ENCODE data around the gene RAP1B. TPM values are rescaled to one million over a fixed set of nuclear protein-coding genes. Genes with fewer than 3 reads are reported as not detected.

RAP1B gene
- total RNA-seq, 2 donors from 2014 or later: 73.1 to 74.6 TPM

GRCh38 chr12:68638171-68638570 is 27.5 kb downstream of the RAP1B start:
- no peak overlapping the region for H3K27ac ChIP-seq
- H3K9me3 ChIP-seq: no peaks in the 10 kb centered on the region
- H3K36me3 ChIP-seq: no peaks in the 10 kb centered on the region
- no peak for DNase-seq (ENCODE audit: low spot score)
- no peak overlapping the region for H3K4me3 ChIP-seq
- peaks cover 0 to 54% of the 10 kb centered on the region in 2 donors for H3K4me1 ChIP-seq
- no peak for TF ChIP-seq CTCF (IDR thresholded peaks at IDR 0.05)
- H3K27me3 ChIP-seq: no peaks in the 10 kb centered on the region

GRCh38 chr12:68638721-68639395 is 28.2 kb downstream of the RAP1B start:
- H3K36me3 ChIP-seq: no peaks in the 10 kb centered on the region
- no peak overlapping the region for H3K27ac ChIP-seq
- no peaks in the 10 kb centered on the region for H3K9me3 ChIP-seq
- H3K4me3 ChIP-seq: no peak overlapping the region
- H3K27me3 ChIP-seq: no peaks in the 10 kb centered on the region
- no peak for DNase-seq (ENCODE audit: low spot score)
- H3K4me1 ChIP-seq: peaks cover 0 to 48% of the 10 kb centered on the region in 2 donors
- TF ChIP-seq CTCF (IDR thresholded peaks at IDR 0.05): no peak

- no peak for TF ChIP-seq CTCF (IDR thresholded peaks at IDR 0.05)
- no peak overlapping the region for H3K4me3 ChIP-seq
- no peak overlapping the region for H3K27ac ChIP-seq
- DNase-seq (ENCODE audit: low spot score): no peak
- H3K9me3 ChIP-seq: no peaks in the 10 kb centered on the region
- H3K27me3 ChIP-seq: no peaks in the 10 kb centered on the region
- peaks cover 0 to 43% of the 10 kb centered on the region in 2 donors for H3K4me1 ChIP-seq
- no peaks in the 10 kb centered on the region for H3K36me3 ChIP-seq
Observed at GRCh38 chr12:68639396-68639767, 28.7 kb downstream of the RAP1B start.

GRCh38 chr12:68641138-68641537 is 30.4 kb downstream of the RAP1B start:
- TF ChIP-seq CTCF (IDR thresholded peaks at IDR 0.05): no peak
- Histone ChIP-seq H3K27me3 (no peaks in the 10 kb centered on the region), H3K36me3 (no peaks in the 10 kb centered on the region), H3K27ac (no peak overlapping the region), H3K4me3 (no peak overlapping the region), H3K9me3 (no peaks in the 10 kb centered on the region), H3K4me1 (peaks cover 0 to 30% of the 10 kb centered on the region in 2 donors)
- no peak for DNase-seq (ENCODE audit: low spot score)

- no peak overlapping the region for H3K27ac ChIP-seq
- H3K4me1 ChIP-seq: peaks cover 0 to 14% of the 10 kb centered on the region in 2 donors
- no peak for TF ChIP-seq CTCF (IDR thresholded peaks at IDR 0.05)
- H3K9me3 ChIP-seq: no peaks in the 10 kb centered on the region
- no peak overlapping the region for H3K4me3 ChIP-seq
- no peaks in the 10 kb centered on the region for H3K27me3 ChIP-seq
- peaks cover 21% of the 10 kb centered on the region for H3K36me3 ChIP-seq
- no peak for DNase-seq (ENCODE audit: low spot score)
Observed at GRCh38 chr12:68646484-68646883, 35.8 kb downstream of the RAP1B start.

GRCh38 chr12:68647507-68647906 is 36.8 kb downstream of the RAP1B start:
- H3K4me1 ChIP-seq: peaks cover 0 to 14% of the 10 kb centered on the region in 2 donors
- H3K9me3 ChIP-seq: no peaks in the 10 kb centered on the region
- DNase-seq (ENCODE audit: low spot score): no peak
- H3K4me3 ChIP-seq: no peak overlapping the region
- no peak for TF ChIP-seq CTCF (IDR thresholded peaks at IDR 0.05)
- H3K27me3 ChIP-seq: no peaks in the 10 kb centered on the region
- H3K36me3 ChIP-seq: peaks cover 31% of the 10 kb centered on the region
- H3K27ac ChIP-seq: no peak overlapping the region

Data from right atrium auricular region (tissue), 2 donors.